NCI-H82 treated with DMSO at 0.1 percent for 48 hours (cell line): Measurements from ENCODE around the gene SLC25A45.

Experiments used
- DNase-seq: peaks from one replicate; lab custom pipeline; 2025; ENCODE audit not compliant: unreplicated experiment; lab: John Stamatoyannopoulos, UW

Gene SLC25A45

DNA sequence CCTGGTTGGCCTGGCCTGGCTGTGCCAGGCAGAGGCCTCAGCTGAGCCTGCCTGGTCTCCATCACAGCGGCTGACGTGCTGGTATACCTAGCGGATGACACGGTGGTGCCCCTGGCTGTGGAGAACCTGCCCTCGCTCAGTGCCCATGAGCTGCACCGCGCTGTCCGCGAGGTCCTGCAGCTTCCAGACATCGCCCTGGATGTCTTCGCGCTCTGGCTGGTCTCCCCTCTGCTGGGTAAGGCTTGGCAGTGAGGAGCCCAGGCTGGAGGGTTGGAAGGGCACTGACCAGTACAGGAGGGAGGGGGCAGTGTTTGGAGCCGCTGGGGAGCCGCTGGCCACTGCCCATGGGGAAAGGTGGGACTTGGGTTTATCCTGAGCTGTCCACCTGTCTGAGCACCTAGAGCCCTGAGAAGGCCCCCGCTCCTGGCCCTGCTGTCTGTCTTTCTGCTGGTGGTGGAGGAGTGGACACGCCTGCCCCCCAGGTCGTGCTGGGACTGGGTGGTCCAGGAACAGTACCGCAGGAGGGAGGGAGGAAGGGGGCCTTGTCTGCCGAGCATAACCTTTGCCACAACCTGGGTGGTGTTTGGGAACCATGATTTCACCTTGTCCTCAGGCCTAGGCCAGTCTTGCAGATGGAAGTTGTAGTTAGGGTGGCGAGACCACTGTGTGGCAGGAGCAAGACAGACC lies 7.0 kb upstream of the SLC25A45 start:
- DNase-seq = no peak

GRCh38 chr11:65388731-65389130 lies 6.3 kb upstream of the SLC25A45 start:
- DNase-seq = no peak

GRCh38 chr11:65386307-65387140 lies 4.1 kb upstream of the SLC25A45 start, which contains the start of gene FRMD8:
TSS of gene FRMD8 (plus strand) at chr11:65386637. CDS start at chr11:65387037, 400 bp downstream.
- DNase-seq = peak; percentile 7

GRCh38 chr11:65384301-65384889 lies 1.9 kb upstream of the SLC25A45 start:
- DNase-seq = no peak

DNA sequence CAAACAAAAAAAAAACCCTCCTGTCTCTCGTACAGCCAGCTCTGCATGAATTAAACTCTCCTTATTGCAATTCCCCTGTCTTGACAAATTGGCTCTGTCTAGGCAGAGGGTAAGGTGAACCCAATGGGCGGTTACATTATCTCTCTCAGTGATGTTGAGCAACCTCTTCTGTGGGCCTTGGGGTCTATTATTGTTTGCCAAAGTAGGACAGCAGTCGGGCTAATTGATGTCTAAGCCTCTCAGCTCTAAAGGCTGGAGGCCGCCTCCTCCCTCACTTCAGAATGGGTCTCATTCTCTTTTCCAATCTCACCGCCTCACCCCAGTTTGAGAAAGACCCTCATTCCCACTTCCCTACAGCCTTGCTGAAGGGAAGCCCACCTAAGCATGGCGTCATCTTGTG lies 1.3 kb upstream of the SLC25A45 start:
- no peak for DNase-seq

GRCh38 chr11:65382804-65383368 lies 440 bp upstream of the SLC25A45 start:
- DNase-seq = no peak

DNA sequence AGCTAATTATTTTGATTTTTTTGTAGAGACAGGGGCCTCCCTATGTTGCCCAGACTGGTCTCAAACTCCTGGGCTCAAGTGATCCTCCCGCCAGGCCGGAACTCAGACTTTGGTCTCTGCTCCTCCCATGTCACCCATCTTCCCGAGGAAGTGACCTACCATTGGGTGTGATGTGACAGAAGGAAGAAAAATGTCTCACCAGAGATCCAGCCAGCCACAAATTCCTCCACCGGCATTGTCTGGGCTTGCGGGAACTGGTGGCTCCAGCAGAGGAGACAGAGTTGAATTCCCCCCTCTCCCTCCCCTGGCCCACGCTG lies 772 bp downstream of the SLC25A45 start:
- DNase-seq = no peak

GRCh38 chr11:65380460-65381119 lies 1.9 kb downstream of the SLC25A45 start:
- DNase-seq = no peak

DNA sequence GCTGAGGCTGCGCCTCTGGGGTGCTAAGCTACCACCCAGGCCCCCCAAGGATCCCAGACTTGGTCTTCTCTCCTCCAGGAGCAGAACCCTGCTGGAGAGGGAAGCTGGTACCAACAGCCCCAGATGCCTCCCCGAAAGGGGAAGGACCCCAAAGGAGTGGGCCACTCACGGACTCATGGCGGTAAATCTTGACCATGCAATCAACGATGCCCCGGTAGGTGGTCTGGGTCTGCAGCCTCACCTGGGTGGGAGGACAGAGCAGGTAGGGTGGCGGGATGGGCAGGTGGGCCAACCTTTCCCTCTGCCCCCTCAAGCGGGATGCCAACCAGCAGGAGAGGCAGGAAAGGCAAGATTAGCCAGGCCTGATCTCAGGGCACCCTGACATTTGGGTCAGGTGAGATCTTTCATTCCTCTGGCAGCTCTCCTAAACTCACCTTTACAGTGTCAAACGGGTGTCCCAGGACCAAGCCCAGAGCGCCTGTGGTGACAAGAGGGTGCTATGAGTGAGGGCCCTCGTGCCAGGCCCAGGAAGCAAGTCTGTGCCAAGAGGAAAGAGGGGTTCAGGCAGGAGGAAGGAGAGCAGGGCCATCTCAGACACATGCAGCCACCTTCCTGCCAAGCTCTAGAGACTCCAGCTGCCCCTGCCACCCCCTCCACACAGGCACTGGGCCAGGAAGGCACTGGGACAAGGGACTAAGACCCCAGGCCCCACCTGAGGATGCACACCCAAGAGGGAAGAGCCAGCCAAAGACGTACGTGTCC lies 2.6 kb downstream of the SLC25A45 start:
- DNase-seq = no peak

DNA sequence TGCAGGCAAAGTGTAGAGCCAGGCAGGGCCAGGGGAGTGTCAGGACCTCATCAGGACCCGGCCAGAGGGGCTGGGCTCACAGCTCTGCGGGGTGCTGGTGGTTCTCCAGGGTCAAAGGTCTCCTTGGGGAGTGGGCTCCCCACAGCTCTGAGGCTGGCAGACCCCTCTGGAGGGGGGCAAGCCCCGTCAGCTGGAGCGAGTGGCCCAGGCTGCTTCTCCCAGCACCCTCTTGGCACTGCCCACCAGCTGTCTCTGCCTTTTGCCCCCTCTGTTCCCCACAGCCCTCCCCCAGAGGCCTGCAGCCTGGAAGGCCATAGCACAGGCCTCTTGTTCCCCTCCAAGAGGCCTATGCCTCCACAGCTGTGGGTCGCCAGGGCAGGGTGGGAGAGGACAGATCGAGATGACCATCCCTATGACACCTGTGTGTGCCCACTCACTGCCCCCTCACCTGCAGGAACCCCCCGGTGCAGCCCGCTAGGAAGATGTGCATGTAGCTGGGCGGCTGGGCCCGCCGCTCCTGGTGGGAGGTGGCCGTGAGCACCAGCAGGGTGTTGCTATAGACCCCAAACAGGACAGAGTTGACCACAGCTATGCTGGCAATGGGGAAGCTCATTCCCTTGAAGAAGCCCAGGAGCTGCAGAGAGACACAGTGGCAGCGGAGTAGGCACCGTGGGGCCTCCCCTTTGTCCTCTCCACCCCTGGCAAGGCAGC lies 3.4 kb downstream of the SLC25A45 start:
- DNase-seq = no peak

- no peak for DNase-seq
Observed at GRCh38 chr11:65378208-65378927, 4.1 kb downstream of the SLC25A45 start.

- DNase-seq = no peak
Observed at GRCh38 chr11:65377777-65378176, 4.7 kb downstream of the SLC25A45 start.

- DNase-seq = no peak
Observed at GRCh38 chr11:65377036-65377435, 5.4 kb downstream of the SLC25A45 start.

DNA sequence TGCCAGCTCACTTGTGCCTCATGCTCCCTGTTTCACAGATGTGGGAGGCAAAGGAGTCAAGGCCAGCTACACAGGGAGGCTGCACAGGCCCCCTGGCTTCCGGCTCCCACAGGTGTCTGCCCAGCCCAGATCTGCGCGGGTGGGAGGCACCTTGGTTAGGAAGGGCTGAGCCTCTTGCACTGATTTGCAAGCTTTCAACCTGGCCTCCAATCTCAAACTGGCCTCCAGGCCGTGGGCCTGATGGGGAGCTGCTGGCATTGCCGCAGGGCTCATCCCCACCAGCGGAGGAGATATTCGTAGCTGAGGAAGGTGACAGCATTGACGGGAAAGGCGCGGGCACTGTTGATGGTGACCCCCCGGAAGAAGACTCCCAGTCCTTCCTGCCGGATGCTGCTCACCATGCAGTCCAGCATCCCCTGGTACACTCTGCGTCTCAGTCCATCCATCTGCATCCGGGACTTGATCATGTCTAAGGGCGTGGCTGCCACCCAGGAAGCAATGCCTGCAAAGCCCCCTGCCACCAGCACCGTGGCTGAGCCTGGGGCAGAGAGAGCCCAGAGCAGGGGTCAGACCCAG lies 6.2 kb downstream of the SLC25A45 start:
- no peak for DNase-seq

GRCh38 chr11:65375012-65375411 lies 7.4 kb downstream of the SLC25A45 start:
- no peak for DNase-seq

DNA sequence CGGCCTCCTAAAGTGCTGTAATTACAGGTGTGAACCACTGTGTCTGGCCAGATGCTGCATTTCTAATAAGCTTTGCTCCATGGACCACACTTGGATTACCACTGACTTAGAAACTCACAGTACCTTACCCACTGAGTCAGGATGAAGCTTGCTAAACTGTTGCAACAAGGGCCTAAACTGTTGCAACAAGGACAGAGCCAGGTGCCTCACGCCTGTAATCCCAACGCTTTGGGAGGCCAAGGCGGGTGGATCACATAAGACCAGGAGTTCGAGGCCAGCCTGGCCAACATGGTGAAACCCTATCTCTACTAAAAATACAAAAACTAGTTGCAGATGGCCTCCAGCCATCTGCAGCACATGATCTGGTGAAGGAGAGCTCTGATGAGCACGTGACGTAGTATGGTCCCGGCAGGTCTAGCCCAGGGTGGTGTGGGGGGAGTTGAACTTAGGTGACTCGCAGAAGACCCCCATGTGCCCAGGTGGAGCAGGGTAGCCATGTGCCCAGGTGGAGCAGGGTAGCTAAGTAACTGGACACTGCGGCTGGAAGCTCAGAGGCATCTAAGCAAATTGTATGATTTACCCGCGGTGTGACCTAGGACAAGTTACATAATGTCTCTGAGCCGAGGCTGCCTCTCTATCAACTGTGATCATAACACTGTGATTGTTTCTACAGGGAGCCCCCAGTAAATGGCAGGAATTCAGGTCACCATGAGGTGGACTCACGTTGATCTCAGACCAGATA lies 8.4 kb downstream of the SLC25A45 start:
- no peak for DNase-seq

- no peak for DNase-seq
Observed at GRCh38 chr11:65370659-65371049, 11.8 kb downstream of the SLC25A45 start.

DNA sequence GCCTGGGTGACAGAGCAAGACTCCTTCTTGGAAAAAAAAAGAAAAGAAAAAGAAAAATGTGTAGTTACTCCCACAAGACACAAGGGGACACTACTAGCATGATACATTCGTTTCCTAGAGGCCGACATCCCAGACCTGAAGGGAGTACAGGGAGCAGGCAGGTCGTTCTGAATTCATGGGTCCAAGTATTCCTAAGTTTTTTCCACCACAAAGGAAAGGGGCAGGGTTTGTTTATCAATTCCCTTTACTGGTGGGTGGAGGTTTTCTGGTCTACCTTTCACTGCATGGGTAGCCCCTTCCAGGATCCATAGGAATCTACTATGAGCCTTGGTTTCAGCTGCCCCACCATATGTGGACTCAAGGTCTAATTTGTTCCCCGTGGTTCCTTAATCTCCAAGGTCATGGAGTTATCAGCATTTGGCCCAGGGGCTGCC lies 16.1 kb downstream of the SLC25A45 start:
- DNase-seq = peak; percentile 61
